HTERT RPE-1 (cell line): ENCODE measurements around the gene CA10.

Experiments used
- in situ Hi-C: fragments of 300-500 bp; cut with MboI; formaldehyde crosslinking; loops from 4 replicates; pipeline ENCODE4 v1.14.3; 2020; ENCODE audit warnings: low sequenced_read_pairs

The CA10 gene

DNA sequence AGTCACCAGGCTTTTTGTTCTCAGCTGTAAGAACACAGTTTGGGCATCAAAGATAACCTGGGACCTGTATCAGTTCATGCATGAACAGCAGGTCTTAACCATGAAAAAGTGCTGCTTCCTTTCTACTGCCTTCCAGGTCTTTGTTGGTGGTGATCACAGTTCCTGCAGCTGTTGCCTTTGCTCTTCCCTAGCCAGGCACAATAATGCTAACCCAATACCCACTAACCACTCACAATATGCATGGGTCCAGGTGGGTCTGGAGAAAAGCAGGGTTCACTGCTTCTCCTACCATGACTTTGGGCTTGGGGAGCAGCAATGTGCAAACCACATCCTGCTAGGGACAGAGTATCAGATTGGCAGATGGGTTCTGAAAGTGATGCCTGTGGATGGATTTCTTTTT lies 501.3 kb downstream of the CA10 start:
- in situ Hi-C loops: no loop called here

DNA sequence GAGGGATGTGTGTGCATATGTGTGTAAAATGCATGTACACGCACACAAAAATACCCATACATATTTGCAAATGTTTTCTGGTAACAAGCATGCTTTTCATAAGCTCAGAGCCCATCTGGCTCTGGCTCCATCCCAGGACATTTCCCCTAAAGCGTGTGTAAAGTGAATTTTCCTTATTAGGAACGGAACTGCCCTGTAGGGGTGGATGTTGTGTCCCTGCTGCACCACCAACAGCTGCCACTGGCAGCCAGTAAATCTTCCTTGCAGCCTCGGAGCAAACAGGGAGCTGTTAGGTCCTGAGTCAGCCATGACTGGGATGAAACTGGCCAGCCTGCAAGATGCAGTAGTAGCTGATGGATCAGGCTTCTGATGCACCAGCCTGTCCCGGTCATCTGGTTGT lies 504.6 kb downstream of the CA10 start:
- in situ Hi-C loops: no loop called here

DNA sequence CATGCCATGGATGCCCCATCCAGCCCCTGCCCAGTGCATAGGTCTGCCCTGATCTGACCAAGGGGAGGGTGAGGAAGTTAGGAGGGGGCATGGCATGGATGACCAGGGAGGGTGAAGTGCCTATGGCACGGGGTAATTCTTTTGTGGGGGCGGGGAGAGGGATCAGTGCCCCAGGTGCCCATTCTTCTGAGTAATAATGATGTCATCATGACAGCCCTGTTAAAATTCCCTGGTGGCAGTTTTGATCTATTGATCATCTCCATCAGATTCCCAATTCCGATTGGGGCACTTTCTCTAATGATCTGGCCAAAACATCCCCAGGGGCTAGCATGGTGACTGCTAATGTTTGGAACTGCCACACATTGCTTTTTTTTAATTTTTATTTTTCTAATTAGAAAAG lies 506.0 kb downstream of the CA10 start:
- in situ Hi-C loops: no loop called here

DNA sequence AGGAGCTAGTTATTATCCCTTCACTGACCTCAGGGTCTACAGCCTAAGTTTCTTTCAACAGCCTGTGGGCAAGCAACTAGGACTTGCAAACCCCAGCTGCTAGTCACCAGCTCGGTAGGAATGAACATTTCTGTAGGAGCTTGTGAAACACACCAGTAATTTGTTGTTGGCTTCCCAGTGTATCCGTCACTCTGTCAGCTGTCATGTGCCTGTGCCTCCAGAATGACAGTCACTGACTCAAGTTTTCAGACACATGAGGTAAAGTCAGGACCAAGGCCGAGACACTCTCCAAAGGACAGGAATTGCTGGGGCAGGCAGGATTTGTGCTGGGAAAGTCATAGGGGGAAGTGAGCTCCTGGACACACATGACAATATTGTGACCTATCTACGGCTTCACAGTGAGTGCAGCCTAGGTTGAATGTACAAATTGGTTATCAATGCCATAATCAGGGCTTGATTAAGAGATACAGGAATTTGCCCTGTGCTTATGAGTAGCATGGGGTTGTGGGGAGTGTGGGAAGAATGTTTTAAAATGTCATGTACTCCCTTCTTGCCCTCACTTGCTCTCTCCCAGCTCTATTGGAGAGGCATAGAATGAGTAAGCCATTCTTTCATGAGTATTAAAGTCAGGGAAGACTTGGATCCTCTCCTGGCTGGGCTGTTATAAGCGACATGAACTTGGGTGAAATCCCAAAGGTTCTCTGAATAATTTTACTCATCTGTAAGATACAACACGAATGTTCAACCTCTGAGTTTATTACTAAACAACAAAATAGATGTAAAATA lies 506.8 kb downstream of the CA10 start:
- in situ Hi-C loops: no loop called here

DNA sequence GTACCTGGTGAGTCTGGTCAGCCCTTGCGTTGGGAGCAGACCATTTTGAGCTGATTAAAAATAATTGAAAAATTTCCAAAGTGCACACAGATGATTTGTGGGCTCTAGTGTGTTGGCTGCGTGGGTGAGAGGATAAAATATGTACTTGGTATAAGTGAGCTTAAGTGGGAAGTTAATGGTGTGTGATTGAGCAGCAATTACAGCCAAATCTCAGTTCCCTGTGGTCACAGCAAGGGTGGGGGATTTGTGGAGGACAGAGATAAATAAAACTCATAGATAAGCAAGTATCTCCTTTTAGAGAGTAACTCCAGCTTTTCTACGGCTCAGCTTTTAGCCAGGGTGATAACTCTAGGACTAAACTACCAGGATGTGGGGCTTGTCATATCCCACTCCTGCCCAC lies 507.7 kb downstream of the CA10 start:
- in situ Hi-C loops: no loop called here

DNA sequence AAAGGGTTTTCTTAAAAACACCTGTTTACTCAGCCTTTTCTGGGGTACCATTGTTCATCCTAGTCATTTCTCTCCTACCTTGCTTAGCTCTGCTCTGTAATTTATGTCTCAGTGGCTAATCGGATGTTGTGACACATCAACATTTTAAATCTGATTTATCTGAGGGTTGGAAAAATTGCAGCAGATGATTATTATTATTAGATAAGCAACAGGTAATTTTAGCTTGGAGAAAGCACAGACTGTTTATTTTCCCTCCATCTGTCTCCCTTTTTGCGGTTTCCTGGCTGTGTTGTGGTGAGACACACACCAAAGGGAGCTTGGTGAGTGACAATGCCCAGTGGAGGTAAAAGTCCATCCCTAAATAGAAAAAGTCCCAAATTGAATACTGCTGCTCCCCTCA lies 508.3 kb downstream of the CA10 start:
- in situ Hi-C loops: no loop called here

DNA sequence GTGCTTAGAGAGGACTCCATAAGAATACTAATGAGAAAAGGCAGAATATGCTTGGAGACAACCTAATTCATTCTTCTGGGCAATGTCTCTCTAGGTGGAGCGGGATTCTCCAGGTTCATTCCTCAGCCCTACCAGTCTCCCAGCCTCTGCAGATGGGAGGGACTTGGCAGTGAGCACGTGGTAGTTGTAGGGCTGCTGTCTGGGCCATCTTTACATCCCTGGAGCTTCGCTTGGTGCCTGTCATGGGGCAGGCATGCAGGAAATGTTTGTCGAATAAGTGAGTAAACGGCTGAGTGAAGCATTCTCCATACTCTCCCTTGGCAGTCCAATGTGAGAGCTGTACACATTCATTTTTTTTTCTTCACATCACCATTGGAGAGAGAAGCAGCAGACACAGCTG lies 510.7 kb downstream of the CA10 start:
- in situ Hi-C loops: no loop called here

DNA sequence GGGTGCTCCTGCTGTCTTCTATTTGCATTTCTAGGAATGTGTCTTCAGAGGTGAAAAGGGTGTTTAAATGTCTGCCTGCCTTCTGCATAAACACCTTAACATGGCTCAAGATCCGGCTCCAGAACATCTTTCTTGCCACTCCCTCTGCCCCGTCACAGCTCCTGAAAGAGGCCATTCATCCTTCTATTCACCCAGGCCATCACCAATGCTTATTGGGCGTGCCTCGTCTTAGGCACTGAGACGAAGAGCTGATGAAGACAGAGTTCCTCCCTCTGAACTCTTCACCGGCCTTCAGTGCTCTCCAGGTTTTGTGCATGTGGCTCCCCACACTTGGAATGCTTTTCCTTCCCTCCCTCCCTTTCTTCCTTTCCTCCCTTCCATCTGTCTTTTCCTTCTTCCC lies 511.4 kb downstream of the CA10 start:
- in situ Hi-C loops: no loop called here

DNA sequence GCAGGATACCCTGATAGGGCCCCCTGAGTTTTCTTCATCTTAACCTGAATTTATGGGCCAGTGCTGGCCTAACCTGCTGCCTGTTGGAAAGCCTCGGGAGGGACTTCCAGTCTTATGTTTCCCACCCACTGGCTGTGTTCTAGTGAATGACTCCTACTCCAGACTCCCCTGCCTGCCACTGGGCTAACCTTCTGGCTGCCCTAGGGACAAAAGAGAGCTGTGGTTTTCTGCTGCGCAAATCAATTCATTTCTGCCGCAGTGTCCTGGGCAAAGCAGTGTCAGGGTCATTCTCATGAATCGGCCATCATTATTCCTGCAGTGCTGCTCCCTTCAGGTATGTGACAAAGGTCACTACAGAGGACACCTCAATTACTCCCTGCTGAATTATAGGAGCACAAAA lies 512.0 kb downstream of the CA10 start:
- in situ Hi-C loops: no loop called here

DNA sequence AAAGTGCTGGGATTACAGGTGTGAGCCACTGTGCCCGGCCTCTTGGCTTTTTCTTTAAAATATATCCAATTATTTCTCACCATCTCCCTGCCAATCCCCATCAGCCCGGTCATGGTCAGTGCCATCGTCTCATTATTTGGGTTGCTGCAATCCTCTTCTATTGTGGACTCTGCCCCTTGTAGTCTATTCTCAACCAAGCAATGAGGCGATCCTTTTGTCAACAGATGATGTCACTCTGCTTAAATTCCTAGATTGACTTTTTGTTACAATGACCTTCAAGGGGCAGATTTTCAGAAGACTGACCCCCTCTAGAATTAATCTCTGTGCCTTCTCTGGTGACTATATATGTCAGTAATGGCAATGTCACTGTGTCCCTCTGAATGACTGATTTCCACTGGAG lies 513.5 kb downstream of the CA10 start:
- in situ Hi-C loops: no loop called here

DNA sequence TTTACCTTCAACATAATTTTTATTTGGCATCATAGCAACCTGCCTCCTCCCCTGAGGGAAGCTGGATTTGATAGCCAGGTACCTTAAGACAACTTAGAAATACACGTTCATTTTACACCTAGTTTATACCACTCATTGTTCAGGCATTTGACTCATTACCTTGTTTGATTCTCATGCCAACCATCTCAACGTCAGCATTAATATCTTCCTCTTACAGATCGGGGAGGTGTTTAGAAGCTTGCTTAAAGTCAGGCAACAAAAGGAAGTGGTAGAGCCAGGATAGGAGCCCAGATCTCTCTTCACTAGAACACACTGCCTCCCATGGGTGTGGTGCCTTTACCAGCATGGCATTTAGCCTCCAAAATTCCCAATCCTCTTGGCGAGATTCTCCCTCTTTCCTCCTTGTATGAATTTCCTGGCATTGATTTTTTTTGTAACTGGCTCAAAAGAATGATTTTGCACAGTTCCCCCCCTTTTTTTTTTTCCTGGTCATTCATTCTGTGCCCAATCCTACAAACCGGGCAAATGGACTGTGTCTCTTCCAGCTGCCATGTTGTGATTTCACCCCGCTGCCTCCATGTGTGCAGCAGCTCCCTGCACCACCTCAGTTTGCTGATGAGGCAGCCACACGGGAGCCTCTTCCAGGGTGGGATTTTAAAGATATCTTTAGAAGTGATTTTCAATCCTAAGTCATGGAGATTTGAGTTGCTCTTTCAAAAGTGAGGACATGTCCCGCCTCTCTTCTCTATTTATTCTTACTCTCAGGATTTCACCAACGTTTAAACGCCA lies 514.6 kb downstream of the CA10 start:
- in situ Hi-C loops: no loop called here

DNA sequence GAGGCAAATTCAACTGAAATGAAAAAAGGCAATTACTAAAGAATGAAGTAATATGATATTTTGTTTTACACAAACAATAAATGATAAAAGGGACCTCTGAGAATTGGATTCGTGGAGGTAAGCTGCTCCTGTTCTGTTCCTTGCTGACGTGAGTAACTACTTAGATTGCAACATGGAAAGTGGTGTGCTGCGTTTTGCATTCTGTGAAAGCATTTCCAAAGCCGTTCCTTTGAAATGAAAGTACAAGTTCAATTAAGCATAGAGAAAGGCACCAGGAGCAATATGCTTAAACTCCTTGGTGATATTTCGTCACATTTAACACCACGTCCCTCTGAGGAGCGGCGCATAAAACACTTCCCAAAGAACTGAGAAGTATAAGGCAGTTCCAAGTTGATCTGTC lies 516.5 kb downstream of the CA10 start:
- in situ Hi-C loops: no loop called here

DNA sequence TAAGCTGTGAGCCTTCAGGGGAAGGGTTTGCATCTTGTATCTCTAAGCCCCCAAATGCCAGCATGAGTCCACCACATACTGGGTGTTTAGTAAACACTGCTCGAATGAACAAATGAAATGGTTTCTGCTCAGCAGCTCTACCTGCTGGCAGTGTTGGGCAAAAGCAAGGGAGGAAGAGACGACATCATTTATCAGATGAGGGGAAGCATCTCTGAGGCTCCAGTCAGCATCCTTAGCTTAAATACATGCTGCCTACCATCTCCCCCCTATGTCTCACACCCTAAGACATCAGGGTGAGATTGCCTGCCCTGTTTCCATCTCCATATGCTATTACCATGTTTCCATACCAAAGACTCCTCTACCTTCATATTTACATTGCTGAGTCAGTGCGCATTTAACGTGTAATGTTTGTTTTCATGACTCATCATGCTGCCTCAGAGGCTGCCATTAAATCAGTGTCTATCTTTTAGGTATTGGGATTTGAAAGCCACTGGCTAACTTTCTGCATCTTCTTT lies 518.3 kb downstream of the CA10 start:
- in situ Hi-C loops: no loop called here

DNA sequence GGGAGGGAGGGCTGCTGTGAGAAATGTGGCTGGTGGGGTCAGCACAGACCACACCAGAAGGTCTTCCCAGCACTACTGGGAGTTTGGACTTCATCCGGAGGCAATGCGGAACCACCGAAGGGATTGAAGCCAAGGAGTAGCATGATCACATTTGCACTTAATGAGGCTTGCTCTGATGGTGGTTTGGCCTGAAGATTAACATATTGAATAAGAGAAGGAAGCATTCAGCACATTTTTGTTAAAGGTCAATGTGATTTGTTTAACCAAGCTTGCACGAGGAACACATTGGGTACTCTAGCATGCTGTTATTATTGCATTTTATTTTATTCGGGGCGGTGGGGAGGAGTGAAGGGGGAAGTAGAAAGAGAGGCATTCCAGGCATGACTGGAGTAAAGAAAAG lies 519.5 kb downstream of the CA10 start:
- in situ Hi-C loops: no loop called here

DNA sequence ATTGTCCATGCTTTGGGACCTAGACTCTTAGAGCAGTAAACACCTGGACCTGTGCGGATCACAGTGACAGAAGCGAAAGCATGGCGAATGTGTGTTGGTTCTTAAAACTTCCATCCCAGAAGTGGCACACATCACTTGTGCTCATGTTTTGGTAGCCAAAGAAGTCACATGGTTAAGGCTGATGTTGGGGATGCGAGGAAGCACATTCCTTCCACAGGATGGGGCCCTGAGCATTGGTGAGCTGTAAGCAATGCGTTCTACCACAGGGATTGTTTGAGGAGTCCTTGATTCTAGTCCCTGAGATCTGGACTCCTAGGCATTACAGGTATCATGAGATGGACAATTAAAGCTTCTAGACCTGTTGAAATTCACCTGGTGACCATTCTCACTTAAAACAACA lies 522.2 kb downstream of the CA10 start:
- in situ Hi-C loops: no loop called here

DNA sequence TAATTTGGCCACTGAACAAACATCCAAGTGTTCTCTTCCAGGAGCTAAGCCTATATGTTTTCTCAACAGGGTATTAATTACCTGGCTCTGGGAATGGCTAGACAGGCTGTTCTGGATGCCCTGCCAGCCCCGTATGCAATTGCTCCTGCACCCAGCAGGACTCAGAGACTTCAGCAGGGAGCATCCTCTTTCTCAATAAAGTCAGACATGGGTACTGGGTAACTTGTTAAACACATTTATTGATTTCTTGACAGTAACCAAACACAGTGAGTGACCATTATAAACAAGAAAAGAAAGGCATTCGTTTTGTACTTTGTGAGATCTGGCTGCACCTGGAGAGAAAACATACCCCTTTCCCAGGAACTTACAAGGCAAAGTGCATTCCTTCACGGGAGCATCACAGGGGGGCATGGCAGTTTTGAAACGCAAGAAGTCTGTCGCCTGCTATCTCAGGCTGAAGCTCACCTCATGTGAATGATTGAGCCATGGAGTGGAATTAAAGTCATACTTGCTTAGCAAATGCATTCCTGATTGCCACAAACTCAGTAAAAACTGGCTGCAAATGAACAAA lies 528.3 kb downstream of the CA10 start:
- in situ Hi-C loops: no loop called here

DNA sequence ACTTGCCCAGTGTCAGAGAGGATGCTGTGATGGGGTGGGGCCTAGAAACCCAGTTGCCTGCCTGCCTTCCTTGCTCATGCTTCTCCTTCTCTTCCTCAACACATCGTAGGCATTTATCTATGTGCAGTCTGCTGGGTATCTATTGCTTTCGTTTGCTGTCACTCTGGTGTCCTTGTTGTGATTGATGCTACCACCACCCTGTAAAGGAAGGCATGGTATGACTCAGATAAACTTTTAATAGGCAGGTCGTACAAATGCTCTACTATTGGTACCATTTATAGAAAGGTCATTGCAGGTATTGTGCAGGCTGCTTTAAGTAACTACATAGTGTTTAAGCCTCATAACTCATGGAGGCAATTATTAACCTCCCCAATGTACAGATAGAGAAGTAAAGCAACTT lies 529.3 kb downstream of the CA10 start:
- in situ Hi-C loops: no loop called here

DNA sequence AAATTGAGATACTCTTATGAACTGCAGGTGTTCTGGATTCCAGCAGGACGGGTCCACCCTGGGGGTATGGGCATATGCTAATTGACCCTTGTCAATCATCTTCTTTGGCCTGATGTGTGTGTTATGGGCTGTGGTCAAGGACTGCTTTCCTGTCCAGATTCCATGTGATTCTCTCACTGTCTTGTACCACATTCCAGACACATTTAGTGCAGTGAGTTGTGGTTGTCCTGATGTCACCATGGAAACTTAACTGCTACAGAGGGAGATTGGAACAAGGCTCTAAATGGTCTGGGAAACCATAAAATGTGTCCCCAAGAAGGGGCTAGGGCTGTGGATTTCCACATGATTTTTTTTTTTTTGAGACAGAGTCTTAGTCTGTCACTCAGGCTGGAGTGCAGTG lies 530.7 kb downstream of the CA10 start:
- in situ Hi-C loops: no loop called here

DNA sequence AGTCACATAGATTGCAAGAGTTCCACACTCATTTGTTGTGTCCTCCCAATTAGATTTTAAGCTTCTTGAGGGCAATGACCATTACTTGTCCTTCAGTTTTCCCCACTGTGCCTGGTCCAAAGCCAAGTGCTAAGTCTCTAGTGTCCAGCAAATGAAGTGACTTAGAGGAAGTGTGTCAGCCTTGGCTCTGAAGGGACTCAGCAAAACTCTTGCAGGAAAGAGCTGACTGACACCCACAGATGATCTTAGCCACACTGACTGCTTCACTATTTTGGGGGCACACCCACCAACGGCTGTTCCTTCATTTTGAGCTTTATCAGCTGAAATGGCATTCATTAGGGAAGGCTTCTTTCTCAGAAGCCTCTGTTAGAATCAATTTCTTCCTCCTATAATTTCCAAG lies 540.0 kb downstream of the CA10 start:
- in situ Hi-C loops: no loop called here

DNA sequence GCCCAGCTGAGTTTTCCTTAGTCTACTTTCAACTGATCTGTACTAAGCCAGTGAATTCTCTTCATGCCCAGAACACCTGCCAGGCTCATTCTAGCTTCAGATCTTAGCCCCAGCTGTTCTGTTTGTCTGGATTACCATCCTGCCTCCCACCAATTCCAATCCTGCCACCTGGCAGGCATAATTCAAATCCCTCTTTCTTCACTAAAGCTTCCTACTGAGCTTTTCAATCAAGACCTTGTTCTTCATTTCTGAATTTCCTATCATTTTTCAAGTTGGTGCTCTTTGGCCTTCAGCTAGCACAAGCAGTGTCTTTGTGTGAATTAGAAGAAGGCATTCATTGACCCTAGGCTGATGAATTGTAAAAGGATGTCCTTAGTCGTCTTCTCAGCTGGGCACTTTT lies 540.5 kb downstream of the CA10 start:
- in situ Hi-C loops: no loop called here

DNA sequence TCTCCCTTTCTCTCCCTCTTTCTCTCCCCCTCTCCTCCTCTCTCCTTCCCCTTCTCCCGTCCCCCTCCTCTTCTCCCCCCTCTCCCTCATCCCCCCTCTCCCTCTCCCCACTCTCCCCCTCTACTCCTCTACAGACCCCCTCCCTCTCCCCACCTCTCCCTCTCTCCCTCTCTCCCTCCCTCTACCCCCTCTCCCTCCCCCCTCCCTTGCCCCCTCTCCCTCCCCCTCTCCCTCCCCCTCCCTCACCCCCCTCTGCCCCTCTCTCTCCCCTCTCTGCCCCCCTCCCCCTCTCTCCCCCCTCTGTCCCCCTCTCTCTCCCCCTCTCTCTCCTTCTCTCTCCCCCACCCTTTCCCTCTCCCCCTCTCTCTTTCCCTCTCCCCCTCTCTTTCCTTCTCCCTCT lies 545.3 kb downstream of the CA10 start:
- in situ Hi-C loops: no loop called here

DNA sequence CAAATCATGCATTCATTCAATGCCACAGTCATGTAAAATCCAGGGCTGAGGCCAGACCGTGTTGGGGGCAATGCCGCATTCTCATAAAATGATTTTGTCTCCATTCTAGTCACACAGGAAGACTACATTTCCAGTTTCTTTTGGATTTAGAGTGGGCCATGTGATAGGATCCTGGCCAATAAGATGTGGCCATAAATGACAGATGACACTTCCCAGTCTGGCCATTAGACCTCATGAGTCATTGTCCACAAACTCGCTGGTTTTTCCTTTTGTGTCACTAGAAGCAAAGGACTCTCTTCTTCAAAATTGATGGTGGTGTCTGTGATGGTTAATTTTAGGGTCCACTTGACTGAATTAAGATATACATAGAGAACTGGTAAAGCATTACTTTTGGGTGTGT lies 545.8 kb downstream of the CA10 start:
- in situ Hi-C loops: no loop called here
